ENCODE measurements around the gene SP100. TPM values are rescaled to one million over a fixed set of nuclear protein-coding genes. Genes with fewer than 3 reads are reported as not detected.

The SP100 gene
- total RNA-seq (2022; extraction: Qiagen RNA extraction; ENCODE audit: low read depth): 25.3 to 30.0 TPM (median 28.6 TPM) in 5 replicates

DNA sequence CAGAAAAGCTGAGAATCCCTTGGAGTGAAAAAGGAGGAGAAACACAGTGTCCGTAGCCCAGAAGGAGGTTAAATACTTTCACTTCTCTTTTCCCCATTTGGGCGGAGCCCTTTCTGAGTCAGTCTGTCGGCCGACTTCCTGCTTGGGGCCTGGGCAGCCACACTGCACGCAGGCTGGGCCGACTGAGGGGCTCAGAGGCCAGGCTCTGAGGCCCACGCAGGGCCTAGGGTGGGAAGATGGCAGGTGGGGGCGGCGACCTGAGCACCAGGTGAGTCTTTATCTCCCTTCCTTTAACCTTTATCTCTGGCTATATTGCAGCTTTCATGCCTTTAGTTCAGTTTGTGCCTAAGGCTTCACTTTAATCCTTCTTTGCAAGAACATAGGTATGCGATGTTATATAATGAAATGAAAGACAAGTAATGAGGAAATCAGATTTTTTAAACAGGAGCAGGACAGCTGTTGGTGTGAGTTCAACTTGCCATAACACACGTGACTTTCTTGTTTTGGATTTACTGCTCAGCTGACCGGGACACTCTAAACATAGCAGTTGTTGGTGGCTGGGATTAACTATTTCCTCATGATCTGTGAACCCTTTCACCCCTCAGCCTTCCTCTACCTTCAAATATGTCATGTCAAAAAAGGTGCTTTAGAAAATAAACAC lies at the start of gene SP100:
TSS of gene SP100 (plus strand) at position 141 of the 661 bp plus-strand sequence. CDS start at position 237, 96 bp downstream.

Other genes starting within 250 kb of the SP100 start
- 6.0 to 7.7 TPM (median 7.4 TPM) in 5 replicates for gene SP110, start 196.2 kb upstream of the SP100 start, total RNA-seq (2022; extraction: Qiagen RNA extraction; ENCODE audit: low read depth)
- gene SP140, start 190.5 kb upstream of the SP100 start, total RNA-seq (2022; extraction: Qiagen RNA extraction; ENCODE audit: low read depth): 0.13 TPM in 1 of 5 replicates, not detected in the others
- gene SP140L, start 89.0 kb upstream of the SP100 start, total RNA-seq (2022; extraction: Qiagen RNA extraction; ENCODE audit: low read depth): 2.4 to 4.3 TPM (median 3.5 TPM) in 5 replicates